Peyer's patch (tissue), 4 donors: Measurements from ENCODE around the gene FAM83G.

Experiments
- CTCF ChIP-seq, 6 experiments: fragments of 450-650 bp in 4 of 6; fragments of 200-600 bp in 2 of 6; sonication (generic) in 1 of 6; IDR thresholded peaks; one replicate each; pipeline ENCODE4 v1.5.1; 2017 to 2019; ENCODE audit warnings: antibody characterized with exemption in 6 of 6, mild to moderate bottlenecking in 3 of 6, moderate library complexity in 1 of 6
- POLR2A ChIP-seq, 2 donors: fragments of 450-650 bp; IDR thresholded peaks; one replicate each; pipeline ENCODE4 v1.5.1; 2017; ENCODE audit warnings: antibody characterized with exemption in 2 of 2, mild to moderate bottlenecking in 2 of 2, moderate library complexity in 2 of 2

- TF ChIP-seq CTCF (IDR thresholded peaks at IDR 0.05) (no peak), POLR2A (IDR thresholded peaks at IDR 0.05) (no peak)
These were observed 83.1 kb downstream of the FAM83G start for GRCh38 chr17:18921485-18921884.
